GM18526 (cell line): ENCODE data around the gene LIME1.

Experiments used
- POLR2A ChIP-seq: IDR thresholded peaks from 3 replicates; pipeline ENCODE4 v1.6.1; 2011; ENCODE audit not compliant: insufficient read length; ENCODE audit errors: extremely low read depth

LIME1 gene

DNA sequence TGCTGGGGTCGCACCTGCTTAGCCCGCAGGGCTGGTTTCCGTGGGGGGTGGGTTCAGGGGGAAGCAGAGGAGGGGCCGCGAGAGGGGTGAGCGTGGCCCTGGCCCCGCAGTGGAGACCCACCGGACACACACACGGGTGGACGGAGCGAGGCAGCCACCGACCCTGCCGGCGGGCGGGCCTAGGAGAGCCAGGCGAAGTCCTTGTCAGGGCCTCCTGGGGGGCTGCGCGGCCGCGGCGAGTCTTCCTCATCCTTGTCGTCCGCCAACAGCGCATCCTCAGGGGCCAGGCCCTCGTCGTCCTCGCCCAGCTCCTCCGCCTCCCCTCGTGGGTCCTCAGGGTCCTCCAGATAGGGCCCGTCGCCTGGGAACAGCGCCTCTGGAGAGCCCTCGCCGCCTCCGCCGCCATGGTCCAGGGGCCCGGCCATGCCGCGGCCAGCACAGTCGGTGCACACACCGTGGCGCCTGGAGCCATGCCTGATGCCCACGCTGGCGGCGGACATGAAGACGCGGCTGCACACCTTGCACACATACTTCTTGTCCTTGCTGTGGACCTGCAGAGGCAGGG, 10.4 kb downstream of the LIME1 start:
- TF ChIP-seq POLR2A = no peak

DNA sequence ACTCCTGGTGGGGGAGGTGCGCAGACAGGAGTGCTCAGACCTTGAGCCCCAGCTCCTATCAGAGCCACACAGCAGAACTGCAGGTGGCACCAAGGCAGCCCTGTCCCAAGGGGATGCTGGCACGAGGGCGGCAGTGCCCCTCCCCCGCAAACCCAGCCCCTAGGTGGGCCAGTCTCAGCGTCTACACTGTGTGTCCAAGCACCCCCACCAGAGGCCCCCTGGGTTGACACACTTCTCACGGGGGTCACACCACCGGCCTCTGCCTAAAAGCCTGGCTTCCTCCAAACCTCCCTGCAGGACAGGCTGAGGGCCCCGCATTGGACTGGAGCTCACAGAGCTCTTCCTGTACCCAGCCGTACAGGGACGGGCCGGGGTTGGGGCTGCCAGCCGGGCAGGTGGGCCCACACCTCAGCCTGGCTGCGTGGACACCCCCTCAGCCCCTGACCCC, 11.2 kb downstream of the LIME1 start:
- TF ChIP-seq POLR2A = no peak

DNA sequence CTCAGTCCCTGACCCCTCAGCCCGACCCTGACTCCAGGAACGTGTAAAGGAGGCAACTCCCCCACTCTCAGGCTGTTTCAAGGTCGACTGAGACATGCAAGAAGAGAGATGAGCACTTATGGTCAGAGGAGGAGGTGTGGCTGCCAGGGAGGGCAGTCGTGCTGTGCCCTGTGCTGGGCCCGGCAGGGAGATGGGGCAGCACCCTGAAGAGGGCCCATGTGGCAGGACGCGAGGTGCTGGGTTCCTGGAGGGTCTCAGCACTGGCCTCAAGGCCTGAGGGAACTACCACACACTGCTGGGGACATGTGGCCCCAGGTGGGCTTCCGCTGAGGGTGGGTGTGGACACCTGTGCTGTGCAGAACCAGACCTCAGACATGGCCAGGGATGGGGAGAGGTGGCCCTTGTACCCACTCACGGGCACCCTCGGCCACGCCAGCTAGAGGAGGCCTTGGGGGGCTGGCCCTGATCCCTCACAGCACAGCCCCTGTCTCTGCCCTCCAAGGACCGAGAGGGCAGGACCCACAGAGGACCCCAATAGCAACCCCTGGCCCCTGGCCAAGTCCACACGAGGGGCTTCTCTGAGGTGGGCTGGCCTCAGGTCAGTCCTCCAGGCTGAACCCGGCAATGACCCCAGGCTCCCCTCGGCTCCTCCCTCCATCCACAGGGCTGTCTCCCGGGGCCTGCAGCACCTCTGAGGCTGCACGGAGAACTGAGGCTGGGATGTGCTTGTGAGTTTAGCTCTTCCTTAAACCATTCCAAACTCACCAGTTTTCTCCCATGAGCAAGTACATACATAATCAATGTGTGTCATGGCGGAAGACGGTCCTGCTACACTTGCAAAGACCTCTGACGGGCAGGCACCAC, 11.8 kb downstream of the LIME1 start:
- TF ChIP-seq POLR2A = no peak

DNA sequence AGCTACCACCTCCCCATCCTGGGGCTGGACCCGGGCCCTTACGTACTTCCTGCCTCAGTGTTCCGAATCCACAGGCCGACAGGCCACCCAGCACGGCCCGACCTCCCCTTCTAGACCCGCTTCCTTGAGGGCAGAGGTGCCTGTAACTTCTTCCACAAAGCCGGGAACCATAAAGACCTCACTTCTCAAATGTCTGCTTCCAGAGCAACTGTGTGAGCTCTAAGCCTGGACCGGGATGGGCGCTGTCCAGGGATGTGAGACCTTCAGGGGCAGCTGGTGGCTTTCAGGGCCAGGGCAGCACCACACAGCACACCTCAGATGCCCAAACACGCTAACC, 12.4 kb downstream of the LIME1 start:
- no peak for TF ChIP-seq POLR2A

DNA sequence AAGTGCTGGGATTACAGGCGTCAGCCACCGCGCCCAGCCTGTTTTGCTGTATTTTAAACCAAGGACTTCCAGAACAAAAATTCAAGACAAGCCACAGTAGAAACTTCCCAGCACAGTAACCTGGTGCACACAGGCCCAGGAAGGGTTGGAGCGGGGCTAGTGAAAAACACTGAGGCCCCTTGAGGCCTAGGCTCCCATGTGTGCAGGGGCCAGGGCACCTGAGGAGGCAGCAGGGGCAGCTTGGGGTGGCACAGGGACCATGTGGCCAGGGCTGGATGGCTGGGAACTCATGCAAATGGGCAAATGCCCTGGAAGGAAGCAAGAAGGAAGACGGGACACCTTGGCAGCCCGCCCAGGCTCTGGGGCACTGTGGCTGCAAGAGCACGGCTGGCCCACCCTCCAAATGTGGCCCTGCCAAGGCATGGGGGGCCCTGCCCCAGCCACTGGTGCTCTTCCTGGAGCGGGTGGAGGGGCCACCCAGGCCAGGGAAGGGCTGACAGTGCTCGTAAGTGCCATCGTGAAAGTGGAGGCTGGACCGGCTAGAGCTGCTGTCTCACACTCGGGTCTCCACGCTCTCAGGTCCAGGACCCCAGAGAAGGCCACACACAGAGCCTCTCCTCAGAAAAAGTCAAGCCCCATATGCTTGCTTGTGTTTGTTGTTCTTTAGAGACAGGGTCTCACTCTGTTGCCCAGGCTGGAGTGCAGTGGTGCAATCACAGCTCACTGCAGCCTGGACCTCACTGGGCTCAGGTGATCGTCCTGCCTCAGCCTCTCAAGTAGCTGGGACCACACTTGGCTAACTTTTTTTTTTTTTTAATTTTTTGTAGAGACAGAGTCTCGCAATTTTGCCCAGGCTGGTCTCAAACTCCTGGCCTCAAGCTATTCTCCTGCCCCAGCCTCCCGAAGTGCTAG, 13.4 kb downstream of the LIME1 start:
- TF ChIP-seq POLR2A = no peak

DNA sequence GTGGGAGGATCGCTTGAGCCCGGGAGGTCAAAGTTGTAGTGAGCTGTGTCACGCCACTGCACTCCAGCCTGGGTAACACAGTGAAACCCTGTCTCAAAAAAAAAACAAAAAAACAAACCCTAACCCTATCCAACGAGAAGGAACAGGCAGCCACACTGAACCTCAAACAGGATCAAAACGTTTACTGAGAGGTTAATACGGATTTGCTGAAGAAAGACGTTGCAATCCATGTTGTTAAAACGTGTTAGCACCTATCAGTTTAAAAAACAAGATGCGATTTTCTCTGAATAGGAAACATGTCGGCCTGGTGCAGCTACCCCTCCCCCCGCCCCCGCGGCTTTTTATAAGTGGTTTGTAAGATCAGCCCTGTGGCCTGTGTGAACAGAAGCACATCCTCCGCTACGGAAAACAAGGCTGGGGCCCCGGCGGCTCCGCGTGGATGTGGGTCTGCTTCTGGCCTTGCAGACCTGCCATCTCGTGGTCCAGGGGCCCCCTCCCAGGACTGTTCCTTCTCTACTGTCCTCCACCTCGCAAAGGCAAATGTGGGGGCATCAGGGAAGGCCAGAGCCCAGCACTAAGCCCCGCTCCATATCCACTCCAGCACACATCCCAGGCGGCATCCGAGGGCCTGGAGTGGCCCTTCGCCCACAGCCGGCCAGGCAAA, 14.5 kb downstream of the LIME1 start:
- TF ChIP-seq POLR2A = no peak

DNA sequence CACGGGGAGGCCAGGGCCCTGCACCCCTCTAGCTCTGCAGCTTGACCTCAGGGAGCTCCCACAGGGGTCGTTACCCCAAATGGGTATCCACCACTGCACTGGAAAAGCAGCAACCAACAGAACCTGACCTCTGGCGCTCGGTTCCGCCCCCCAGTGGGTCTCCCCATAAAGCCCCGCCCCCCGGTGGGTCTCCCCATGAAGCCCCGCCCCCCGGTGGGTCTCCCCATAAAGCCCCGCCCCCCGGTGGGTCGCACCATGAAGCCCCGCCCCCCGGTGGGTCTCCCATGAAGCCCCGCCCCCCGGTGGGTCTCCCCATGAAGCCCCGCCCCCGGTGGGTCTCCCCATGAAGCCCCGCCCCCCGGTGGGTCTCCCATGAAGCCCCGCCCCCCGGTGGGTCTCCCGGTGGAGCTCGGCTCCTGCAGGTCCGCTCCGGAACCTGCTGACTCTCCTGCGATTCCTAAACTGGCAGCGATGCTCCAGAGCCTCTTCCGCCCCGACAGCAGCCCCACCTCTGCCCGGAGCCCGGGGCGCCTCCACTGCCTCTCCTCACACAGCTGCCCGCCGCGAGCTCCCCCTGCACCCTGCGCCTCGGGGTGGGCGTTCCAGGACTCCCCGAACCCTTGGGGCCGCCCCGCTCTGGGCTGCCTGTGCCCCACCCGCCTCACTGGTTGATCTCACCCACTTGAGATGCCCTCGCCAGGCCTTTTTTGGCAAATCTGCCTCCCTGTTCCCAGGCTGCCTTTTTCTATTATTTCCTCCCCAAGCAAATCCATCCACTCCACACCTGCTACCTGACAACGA, 15.2 kb downstream of the LIME1 start:
- TF ChIP-seq POLR2A = no peak

DNA sequence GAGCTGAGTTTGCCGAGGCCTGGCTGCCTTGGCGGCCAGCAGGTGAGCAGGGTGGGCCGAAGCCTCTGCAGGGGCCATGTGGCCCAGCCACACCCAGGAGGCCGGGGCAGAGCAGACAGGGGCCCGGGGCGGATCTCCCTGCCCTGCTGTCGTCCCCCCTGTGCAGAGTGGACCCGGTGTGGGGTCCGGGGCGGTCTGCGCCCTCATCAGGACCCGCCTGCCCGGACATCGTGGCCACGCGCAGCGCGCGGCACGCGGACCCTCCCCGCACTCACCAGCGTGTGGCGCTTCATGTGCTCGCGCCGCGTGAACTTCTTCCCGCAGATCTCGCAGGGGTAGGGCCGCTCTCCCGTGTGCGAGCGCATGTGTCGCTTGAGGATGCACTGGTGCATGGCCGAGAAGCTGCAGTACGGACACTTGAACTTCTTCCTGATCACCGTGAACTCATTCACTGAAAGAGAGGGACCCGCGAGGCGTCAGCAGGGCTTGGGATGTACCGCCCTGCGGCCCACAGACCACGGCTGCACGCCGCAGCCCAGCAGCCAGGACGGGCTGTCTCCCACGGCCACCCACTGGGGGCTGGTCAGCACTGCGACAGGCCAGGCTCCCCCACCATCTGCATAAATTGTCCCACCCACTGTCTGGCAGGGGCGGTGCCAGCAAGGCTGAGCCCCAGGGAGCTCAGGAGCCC, 16.1 kb downstream of the LIME1 start:
- TF ChIP-seq POLR2A = no peak

DNA sequence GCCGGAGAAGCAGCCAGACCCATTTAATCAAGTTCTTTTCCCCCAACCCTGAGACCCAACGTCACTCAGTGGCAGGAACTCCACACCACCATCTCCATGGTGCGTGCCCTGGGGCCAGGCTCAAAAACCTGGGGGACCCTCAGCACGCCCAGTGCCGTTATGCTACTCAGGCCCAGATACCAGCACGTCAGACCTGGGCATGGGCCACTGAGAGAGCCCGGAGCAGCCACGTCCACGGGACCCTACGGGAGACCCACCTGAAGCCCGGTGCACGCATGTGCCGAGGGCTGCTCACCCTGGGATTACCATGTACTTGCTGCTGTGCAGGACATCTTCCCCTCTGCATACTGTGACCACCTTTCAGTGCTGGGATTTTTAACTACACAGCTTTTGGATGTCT, 16.9 kb downstream of the LIME1 start:
- no peak for TF ChIP-seq POLR2A

DNA sequence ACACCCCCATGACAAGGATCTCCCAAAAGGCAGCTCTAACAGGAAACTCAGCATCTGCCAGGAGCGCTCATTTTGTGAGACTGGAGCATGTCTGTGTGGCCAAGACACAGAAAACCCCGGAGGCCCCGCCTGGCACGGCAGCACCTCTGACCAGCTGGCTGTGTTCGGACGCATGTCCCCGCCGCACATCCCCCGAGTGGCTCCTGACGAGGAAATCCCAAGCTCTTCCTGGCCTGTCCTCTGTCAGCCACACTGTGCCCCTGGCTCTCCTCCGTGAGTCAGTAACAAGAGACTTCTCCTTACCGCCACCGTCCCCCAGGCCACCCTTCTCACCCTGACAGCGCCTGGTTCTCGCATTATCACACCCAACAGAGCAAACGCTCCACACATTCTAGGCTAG, 17.5 kb downstream of the LIME1 start:
- TF ChIP-seq POLR2A = no peak

DNA sequence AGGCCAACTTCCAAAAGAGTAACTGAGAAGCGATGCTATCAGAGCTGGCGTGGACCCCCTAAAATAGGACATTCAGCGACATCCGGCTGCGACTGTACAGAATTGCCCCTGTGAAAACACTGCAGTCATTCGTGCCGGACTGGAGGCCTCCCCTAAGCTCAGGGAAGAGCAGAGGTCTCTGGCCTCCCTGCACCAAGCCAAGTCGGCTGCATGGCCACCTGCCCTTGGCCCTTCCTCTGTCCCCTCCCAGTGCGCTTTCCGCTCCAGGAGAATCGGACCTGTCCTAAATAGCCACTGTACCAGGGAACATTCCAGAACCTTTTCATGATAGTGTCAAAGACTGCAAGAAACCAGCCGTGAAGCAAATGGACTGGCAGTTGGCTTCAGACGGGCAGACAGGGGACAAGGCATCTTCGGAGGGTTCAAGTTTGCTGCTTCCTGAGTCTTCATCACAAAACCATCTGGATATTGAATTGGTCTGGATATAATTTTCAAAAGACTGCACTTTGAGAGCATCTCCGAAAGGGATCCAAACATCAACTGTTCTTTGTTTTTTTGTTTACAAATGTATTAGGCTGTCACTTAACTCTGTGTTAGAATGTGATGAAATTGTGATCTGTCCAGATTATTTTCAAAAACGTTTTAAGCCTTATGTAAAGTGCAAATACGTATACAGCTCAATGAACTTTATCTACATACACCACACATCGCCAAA, 19.6 kb downstream of the LIME1 start:
- no peak for TF ChIP-seq POLR2A

DNA sequence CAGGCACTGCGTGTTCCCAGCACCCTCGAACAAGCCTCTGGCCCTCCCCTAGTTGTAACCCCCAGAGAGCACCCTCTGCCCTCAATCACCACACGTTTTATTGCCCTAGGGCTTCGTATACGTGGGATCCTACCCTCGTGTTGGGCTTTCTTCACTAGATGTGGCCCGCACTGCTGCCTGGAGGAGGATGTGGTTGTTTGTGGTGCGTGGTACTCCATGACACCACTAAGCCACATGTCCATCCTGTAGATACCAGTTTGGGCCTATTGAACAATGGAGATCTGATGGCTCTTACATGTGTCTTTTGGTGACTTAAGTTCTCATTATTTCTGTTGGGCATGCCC, 20.2 kb downstream of the LIME1 start:
- TF ChIP-seq POLR2A = no peak

DNA sequence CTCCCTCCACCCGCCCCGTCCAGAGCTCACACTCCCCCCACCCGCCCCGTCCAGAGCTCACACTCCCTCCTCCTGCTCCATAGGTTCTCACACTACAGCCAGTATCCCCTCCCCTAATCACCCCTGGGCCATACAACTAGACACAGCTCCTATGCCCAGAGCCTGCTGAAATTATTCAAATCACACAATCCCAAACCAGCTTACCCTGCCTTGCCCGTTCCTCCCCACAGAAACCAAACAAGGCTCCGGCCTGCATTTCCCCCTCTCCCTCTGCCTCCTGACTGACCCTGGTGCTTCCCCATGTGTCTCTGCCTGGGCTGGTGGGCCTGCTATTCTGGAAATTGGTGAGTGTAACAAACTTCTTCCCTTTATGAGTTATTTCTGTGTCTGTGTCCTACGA, 21.7 kb downstream of the LIME1 start:
- no peak for TF ChIP-seq POLR2A

DNA sequence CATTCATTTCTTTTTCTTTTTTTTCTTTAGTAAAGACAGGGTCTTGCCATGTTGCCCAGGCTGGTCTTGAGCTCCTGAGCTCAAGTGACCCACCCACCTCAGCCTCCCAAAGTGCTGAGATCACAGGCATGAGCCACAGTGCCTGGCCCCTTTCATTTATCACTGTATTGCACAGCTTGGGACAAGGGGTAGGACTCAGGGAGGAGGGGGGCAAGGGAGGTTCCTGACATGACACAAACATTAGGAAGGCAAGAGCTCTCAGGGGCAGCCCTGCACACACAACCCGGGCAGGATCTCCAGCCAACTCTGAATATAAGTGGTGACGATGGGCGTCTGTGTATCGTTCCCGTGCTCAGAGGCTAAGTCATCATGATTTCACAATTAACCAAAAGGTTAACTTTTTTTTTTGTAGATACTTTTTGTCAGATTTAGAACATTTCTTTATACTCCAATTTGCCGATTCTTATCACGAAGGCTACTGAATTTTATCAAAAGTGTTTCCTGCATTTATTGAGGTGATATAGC, 23.0 kb downstream of the LIME1 start:
- no peak for TF ChIP-seq POLR2A
